Stimulated activated CD8-positive, alpha-beta memory T cell treated with anti-CD3 and anti-CD28 coated beads, Interleukin-15, amount 100 ng/mL, for 24 hours (primary cell): ENCODE data around the gene RAD51B.

Experiments used
- DNase-seq: peaks from one replicate; pipeline ENCODE4 v3.0.0-alpha.2; 2020; ENCODE audit warnings: low read depth

RAD51B gene

DNA sequence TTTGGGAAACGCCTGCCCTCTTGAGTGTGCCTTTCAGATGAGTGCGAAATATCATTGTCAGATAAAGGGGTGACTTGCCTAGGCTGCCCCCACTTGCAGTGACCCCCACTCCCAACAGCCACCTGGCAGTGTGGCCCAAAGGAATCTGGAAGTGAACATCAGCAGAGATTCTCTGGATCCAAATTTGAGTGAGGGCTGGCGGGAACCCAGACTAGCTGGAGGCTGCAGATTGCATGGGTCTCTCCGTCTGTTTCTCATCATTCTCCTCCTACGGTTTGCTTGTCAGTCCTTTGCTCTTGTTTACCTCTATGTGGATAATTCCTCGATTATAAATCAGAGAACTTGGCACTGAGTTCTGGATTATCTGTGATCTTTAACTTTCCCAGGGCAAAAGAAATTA lies 692.5 kb downstream of the RAD51B start:
- DNase-seq: no peak

DNA sequence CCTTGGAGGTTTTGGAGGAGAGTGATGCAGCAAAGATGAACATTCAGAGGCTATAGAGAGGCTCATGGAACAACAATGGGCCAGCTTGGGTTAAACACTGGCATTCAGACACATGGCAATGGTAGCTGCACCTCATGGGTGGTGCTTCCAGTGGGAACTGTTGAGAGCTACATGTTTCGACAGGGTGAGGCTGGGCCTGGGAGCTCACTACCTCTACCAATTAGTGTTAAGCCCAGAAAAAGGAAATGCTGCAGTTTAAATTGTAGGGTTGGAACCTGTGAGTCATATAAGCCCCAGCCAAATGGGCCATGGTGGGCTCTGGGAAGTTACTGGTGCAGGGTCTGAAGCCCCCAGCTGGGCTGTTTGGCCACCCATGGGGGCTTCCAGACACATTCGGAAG lies 693.6 kb downstream of the RAD51B start:
- no peak for DNase-seq

- no peak for DNase-seq
Measured at GRCh38 chr14:68513838-68514607, 694.4 kb downstream of the RAD51B start.

GRCh38 chr14:68514608-68515194 lies 695.1 kb downstream of the RAD51B start:
- no peak for DNase-seq

DNA sequence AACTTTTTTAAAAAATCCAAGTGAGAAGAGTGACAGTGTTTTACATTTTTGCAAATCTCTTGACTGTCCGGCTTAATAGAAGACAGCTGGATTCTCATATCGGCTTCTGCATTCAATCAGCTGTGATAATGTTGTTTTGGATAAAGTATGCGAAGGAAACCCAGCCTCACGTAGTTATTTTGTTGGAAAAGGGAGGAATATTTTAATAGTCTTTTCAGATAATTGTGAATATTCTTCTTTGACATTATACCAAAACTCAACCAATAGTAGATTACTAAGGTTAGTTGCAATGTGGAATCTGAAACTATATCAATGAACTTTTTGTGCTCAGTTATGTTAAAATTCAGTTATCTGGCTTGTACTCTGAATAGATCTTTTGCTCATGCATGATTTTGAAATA lies 696.8 kb downstream of the RAD51B start:
- DNase-seq: no peak

DNA sequence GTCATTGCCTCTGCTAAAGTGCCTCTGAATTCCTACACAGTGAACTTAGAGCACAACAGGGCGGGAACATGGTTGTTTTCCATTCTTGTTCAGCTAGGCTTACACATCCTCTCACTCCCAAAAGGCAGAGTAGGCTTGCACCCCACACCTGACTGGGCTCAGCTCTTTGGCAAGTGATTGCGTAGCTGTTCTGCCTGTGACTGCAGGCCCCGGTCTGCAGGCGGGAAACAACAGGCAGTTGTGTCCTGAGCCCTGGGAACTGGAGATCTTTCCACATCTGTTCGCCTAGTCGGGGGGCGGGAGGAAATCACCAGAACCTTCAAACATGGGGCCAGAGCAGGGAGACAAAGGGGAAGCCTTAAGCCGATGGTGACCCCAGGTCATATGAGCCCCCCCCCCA lies 698.6 kb downstream of the RAD51B start:
- DNase-seq: no peak

GRCh38 chr14:68518761-68519670 lies 699.4 kb downstream of the RAD51B start:
- DNase-seq: no peak

GRCh38 chr14:68519671-68520187 lies 700.1 kb downstream of the RAD51B start:
- DNase-seq: no peak

DNA sequence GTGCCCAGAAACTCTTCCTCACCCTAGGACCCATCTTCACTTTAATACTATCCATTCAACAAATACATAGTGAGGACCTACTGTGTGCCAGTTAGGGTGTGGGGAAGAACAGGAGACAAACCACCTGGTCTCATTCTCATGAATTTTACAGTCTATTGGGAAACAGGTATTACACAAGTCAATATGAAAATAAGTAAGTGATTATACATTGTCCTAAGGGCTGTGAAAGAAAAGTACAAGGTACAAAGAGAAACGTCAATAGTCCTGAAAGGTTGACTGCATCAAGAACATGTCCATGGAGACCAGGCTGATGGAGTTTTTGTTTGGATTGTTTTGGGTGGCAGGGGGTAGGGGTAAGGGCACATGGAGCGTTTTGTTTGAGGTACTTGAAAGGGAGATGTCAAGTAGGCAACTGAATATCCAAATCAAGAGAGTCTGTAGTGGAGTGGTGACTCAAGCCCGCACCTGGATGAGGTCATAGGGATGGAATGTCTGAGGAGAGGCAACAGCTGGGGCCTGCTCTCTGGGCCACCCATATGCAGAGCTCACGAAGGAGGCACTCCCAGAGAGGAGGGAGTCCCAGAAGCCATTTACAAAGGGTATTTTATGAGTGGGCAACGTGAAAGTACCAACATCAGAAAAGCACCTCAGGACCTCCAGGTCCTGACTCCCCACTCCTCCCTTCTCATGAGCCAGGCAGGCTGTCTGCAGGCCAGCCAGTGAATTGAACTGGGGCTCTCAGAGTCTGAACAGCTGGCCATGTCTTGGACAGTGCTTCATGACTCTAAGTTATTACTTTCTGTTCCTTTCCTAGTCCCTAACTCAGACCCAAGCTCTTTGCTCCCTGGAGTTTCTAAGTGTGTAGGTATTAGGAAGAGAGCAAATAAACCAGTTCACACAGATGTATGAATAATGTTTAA lies 701.3 kb downstream of the RAD51B start:
- DNase-seq: no peak

GRCh38 chr14:68521557-68521901 lies 702.0 kb downstream of the RAD51B start:
- no peak for DNase-seq

- no peak for DNase-seq
Measured at GRCh38 chr14:68521961-68522509, 702.5 kb downstream of the RAD51B start.

DNA sequence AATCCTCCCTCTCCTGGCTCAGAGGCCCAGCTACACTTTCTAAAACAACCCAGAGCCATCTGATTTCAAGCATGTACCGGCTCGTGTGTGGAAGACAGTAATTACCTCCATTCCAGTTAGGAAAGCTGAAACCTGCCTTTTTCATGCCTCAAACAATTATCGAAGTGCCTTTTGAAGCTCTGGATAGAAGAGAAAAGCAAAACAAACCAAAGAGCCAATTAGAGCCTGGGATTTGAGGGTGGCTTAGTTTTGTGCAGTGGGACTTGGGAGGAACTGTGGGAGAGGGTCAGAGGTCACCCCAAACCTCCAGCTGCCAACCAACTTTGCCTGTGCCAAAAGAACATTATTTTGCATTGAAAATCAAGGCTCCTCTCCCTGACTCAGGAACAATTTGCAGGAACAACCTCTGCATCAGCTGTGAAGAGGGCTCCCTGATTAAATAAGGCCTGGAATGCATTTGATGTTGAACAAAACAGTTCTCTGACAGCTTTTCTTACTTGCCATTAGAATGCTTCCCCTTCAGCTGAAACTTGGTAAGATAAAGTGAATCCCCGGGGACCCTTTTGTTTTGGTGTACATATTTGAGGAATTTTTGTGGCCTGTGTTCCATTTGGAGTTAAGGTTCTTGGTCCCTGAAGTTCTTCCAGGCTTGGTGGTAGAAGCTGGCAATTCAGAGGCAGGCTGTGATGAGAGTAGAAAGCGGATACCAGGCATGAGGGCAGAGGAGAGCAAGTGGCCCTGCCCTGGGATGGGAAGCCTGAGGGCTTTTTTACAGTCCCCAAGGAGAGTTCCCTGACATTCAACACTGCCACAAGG lies 703.1 kb downstream of the RAD51B start:
- DNase-seq: no peak

DNA sequence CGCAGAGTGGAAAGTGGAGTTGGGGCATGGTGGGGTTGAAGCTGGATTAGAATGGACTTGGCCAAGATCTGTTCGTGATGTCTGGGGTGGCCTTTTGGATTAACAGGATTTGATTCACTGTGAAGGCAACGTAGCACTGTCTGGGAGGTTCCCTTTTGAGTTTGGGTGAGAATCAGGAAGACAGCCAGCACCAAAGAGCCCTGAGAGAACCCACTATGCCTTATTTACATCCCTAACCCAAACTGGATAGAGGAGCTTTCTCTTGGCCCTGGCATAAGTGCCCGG lies 703.7 kb downstream of the RAD51B start:
- DNase-seq: no peak

- DNase-seq: no peak
Measured at GRCh38 chr14:68523989-68524725, 704.6 kb downstream of the RAD51B start.

- DNase-seq: no peak
Measured at GRCh38 chr14:68525516-68525915, 705.9 kb downstream of the RAD51B start.

DNA sequence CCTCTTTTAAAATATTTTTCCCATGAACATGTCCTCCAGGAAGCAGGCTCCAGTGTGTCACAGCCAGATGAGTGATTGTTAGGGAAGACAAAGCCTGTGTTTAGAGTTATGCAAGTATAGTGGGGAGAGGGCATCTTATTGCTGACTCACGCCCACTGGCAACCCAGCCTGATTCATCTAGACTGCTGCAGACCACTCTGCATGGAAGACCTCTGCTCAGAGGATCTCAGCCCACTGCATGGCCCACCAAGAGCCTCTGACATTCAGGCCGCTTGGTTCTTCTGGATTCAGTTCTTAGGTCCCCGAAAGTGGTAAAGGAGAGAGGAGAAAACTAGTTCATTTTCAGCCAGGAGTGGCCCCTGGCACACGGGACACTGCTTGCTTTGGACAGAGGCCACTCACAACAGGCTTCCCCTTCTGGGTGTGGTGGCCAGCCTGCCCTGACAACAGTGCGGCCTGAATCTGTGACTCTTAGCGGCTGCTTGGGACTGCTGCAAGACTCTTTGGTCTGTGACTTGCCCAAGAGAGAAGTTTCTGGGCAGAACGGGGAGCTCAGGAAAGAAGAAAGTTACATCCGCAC lies 707.0 kb downstream of the RAD51B start:
- DNase-seq: no peak

DNA sequence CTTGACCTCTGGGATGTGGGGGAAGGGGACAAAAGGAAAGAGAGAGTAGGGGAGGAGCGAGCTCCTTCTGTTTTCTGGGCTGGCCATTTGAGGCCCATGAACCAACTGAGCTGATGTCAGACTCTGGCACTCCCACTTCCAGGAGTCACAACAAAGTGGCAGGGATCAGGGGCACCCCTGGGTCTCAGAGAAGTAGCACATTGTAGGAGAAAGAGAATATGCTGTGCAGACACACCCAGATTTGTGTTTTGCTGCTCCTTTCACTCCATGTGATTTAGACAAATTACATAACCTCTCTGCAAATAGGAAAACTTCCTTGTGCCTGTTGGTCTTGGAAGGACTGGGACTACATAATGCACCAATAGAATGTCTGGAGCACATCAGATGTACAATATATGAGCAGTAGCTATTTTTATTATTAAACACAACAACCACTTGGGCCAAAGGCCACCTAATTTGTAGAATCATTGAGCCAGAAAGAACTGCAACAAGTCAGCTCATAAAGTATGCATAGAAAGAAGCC lies 707.8 kb downstream of the RAD51B start:
- DNase-seq: no peak

DNA sequence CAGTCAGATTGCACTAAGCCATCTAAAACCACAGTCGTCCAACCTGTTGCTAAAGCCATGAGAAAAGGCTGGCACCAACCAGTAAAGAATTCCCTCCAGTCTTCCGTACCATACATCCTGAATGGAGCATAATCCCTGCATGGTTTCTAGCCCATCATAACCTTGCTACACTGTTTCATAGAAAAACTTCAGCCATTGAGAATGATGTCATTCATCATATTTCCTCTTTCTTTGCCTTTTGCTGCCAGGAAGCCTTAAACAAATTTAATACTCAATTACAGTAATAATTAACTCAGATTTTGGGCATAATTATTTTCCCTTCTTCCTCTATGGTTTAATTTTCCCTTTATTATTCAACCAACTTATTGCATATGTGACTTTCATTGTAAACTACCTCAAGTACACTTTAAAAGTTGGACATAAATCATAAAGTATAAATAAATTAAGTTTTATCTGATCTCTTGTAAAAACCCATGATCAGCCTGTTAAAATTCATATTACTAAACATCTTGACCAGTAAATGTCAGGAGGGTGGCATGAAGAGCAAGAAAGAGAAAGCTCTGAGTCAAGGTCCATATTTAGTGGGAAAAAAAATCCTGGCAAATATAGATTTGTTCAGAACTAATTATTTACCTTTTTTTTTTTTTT lies 708.6 kb downstream of the RAD51B start:
- DNase-seq: no peak

GRCh38 chr14:68530443-68530842 lies 710.9 kb downstream of the RAD51B start:
- no peak for DNase-seq
